PC-3 (cell line): ENCODE measurements around the gene CC2D2A.

Source experiments
- EZH2 ChIP-seq: fragments of 300-600 bp; sonication (generic); IDR thresholded peaks from one replicate; pipeline ENCODE4 v1.6.1; 2017; ENCODE audit warnings: antibody characterized with exemption, mild to moderate bottlenecking, low read length; ENCODE audit not compliant: unreplicated experiment
- EZH2phosphoT487 ChIP-seq: fragments of 300-600 bp; sonication (generic); IDR thresholded peaks from 2 replicates; pipeline ENCODE4 v1.6.1; 2018; ENCODE audit warnings: mild to moderate bottlenecking, antibody characterized with exemption, low read length, borderline replicate concordance
- TF ChIP-seq, protein P1 (sequence below): fragments of 300-600 bp; sonication (generic); conservative IDR thresholded peaks from 2 replicates; pipeline ENCODE4 v1.5.1; 2017; ENCODE audit warnings: antibody characterized with exemption, low read depth, mild to moderate bottlenecking, low read length

DNA sequence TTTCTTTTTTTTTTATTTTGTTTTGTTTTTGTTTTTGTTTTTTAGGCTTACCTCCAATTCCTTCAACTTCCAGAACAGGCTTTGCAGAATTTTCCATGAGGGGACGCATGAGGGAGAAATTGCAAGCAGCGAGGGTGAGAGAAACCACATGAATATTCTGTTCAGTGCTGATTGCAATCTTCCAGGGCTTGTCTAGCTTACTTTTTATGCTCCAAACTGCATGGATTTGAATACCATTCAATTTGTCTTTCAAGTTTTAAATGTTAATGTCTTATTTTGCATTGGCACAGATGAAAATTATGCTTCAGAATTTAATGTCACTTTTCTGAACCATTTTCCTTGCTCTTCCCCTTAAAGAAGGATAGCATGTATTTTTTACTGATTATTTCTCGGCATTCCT is 32.7 kb downstream of the CC2D2A start:
- TF ChIP-seq, protein P1, sequence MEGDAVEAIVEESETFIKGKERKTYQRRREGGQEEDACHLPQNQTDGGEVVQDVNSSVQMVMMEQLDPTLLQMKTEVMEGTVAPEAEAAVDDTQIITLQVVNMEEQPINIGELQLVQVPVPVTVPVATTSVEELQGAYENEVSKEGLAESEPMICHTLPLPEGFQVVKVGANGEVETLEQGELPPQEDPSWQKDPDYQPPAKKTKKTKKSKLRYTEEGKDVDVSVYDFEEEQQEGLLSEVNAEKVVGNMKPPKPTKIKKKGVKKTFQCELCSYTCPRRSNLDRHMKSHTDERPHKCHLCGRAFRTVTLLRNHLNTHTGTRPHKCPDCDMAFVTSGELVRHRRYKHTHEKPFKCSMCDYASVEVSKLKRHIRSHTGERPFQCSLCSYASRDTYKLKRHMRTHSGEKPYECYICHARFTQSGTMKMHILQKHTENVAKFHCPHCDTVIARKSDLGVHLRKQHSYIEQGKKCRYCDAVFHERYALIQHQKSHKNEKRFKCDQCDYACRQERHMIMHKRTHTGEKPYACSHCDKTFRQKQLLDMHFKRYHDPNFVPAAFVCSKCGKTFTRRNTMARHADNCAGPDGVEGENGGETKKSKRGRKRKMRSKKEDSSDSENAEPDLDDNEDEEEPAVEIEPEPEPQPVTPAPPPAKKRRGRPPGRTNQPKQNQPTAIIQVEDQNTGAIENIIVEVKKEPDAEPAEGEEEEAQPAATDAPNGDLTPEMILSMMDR: no peak
- no peak for TF ChIP-seq EZH2phosphoT487
- TF ChIP-seq EZH2: no peak
